NCI-H2029 (cell line): ENCODE data around the gene FAM90A26.
"Not testable (repeated sequence)": the region's sequence is repeated elsewhere in the genome, so short reads cannot be mapped to it uniquely, and the experiment has no call there.

Experiments
- DNase-seq: peaks from one replicate; lab custom pipeline; 2025; lab: John Stamatoyannopoulos, UW

FAM90A26 gene

DNA sequence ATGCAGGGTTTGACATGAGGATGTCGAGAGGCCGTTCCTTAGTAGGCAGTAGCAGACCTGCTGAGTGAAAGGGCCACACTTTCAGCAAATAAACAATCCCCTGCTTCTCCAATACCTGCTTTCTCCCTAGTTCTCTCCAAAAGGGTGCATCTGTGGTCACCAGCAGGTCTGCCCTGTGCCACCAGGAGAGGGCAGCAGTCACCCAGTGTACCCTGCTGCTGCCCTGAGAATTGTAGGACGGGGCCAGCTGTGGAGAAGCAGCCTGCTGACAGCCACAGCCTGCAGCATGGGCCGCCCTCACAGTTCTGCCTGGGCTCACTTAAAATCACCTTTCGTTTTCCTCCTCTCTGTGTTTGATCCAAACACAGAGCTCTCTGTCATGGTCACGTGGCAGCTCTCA is 11.8 kb upstream of the FAM90A26 start:
- DNase-seq = not testable (repeated sequence)

- DNase-seq = not testable (repeated sequence)
These were observed 10.2 kb upstream of the FAM90A26 start for GRCh38 chr4:9160046-9160445.

GRCh38 chr4:9165990-9166389 is 4.2 kb upstream of the FAM90A26 start:
- DNase-seq = not testable (repeated sequence)

GRCh38 chr4:9210357-9210756 is 40.1 kb downstream of the FAM90A26 start, which contains the start of gene USP17L10:
Gene USP17L10 (plus strand): TSS chr4:9210657. CDS start chr4:9210657, 0 bp downstream.
- DNase-seq = not testable (repeated sequence)

DNA sequence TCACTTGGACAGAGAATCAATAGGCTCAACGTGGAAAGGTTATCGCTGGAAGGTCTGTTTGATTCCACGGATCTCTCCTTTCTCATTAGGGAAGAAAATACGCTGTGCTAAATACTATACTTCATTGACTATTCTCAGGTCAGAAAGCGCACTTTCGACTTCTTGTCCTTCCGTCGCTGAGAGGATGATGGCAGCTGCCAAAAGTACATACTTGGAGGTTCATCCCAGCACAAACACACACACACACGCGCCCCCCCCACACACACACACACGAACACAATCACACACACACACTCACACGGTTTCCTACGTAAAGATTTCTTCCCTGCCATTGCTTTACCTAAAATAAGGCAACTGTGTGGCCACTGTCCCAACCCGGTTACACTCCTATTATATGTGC is 44.5 kb downstream of the FAM90A26 start:
- DNase-seq = not testable (repeated sequence)

DNA sequence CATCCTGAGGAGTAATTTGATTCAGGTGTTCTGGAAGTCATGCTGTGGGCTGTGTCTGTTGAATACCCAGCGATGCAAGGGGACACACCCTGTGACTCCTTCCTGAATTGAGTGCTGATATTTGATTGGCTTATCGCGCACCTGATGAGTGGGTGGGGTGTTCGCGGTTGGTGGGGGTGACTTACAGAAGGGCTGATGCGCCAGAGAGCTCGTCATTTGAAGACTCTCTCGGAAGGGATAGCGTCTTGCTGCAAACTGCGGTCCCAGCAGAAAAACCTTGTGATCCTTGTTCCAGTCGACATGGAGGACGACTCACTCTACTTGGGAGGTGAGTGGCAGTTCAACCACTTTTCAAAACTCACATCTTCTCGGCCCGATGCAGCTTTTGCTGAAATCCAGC is 44.9 kb downstream of the FAM90A26 start, which contains the start of gene USP17L11:
Gene USP17L11 (plus strand): TSS at position 301 of the 400 bp plus-strand sequence. CDS start 0 bp downstream, at position 301.
- not testable (repeated sequence) for DNase-seq

- not testable (repeated sequence) for DNase-seq
These were observed 49.6 kb downstream of the FAM90A26 start, which contains the start of gene USP17L12 for GRCh38 chr4:9219852-9220251. Gene USP17L12 (plus strand): TSS chr4:9220152. CDS start chr4:9220152, 0 bp downstream.

GRCh38 chr4:9224596-9224995 is 54.4 kb downstream of the FAM90A26 start, which contains the start of gene USP17L13:
Gene USP17L13 (plus strand): TSS chr4:9224896. CDS start chr4:9224896, 0 bp downstream.
- DNase-seq = not testable (repeated sequence)
